Measurements from ENCODE around the gene ACSF3. TPM values are rescaled to one million over a fixed set of nuclear protein-coding genes. Genes with fewer than 3 reads are reported as not detected.
"Not testable (repeated sequence)": the region's sequence is repeated elsewhere in the genome, so short reads cannot be mapped to it uniquely, and the experiment has no call there.

ACSF3 gene
- total RNA-seq, 2 experiments from 2014 or later = 38.6 to 45.1 TPM

DNA sequence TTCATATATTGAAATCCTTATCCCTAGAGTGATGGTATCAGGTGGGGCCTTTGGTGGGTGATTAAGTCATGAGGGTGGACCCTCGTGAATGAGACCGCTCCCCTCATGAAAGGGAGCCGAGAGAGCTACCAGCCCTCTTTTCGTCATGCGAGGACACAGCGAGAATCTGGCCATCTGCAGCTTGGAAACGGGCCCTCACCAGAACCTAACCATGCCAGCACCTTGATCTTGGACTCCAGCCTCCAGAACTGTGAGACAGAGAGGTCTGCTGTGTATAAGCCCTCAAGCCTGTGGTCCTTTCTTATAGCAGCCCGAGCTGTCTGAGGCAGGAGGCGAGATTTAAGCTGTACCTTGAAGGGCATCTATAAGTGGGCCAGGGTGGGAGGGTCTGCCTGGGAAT is 23.7 kb upstream of the ACSF3 start:
- Mint-ChIP-seq H3K27me3 (ENCODE audit: low read depth) (no peaks in the 10 kb centered on the region), H3K4me3 (no peak overlapping the region), H3K4me1 (ENCODE audit: low read depth) (no peaks in the 10 kb centered on the region), H3K9me3 (ENCODE audit: insufficient read depth) (no peaks in the 10 kb centered on the region), H3K36me3 (ENCODE audit: low read depth) (no peaks in the 10 kb centered on the region), H3K27ac (no peak overlapping the region)
- ChIA-PET POLR2A (no interaction called here), CTCF (no interaction called here)
- ATAC-seq (no peak), DNase-seq (no peak)

DNA sequence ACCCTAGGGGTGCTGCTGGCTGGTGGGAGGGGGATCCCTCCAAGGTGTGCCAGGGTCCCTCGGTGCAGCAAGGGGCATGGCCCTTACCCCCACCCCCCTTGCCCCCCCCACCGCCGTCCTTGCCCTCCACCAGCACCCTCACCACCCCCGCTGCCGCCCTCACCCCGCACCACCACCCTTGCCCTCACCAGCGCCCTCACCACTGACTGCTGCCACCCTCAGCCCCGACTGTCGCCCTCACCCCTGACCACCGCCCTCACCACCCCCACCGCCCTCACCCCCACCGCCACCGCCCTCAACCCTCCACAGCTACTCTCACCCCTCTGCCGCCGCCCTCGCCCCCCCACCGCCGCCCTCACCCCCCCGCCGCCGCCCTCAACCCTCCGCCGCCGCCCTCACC is 23.1 kb upstream of the ACSF3 start:
- ChIA-PET POLR2A (no interaction called here), CTCF (no interaction called here)
- Mint-ChIP-seq H3K36me3 (ENCODE audit: low read depth) (no peaks in the 10 kb centered on the region), H3K9me3 (ENCODE audit: insufficient read depth) (no peaks in the 10 kb centered on the region), H3K4me3 (no peak overlapping the region), H3K4me1 (ENCODE audit: low read depth) (no peaks in the 10 kb centered on the region), H3K27ac (no peak overlapping the region), H3K27me3 (ENCODE audit: low read depth) (no peaks in the 10 kb centered on the region)
- no peak for ATAC-seq
- no peak for DNase-seq

DNA sequence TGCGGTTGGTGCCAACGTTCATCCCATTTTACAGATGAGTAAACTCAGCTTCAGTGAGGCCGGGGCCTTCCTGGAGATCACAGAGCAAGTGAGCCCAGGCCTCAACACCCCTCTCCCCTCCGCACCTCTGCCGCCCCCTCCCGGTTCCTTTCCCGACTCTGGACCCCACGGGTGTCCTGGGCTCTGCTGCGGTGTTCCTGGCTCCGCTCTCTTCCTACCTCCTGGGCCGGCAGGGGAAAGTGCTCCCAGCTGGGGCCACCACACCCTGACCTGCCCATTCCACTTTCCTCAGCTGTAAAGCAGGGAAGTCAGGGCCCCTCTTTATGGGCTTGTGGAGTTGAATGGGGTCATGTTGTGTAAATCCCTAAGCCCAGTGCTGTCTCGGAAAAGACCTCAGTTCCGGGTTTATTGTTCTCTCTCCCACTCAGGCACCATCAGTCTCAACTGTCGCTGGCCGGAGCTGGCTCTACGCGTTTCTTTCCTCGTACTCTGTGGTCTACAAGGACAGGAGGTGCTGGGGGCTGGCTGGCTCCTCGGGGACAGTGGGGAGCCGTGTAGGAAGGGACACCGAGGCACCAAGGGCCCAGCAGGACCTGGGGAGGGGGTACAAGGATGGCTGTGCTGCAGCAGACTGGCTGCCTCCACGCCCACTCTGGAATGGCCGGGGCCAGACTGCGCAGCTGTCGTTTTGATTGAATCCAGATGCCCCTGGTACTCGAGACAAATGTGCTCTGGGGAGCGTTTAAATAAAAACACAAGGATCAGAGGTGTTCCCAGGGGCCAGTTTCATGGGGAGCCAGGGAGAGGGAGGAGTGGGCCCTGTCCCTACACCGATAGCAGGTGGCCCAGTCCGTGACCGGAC is 21.7 kb upstream of the ACSF3 start:
- ATAC-seq (no peak), DNase-seq (no peak)
- no peak overlapping the region for H3K4me3 Mint-ChIP-seq
- H3K4me1 Mint-ChIP-seq (ENCODE audit: low read depth) = no peaks in the 10 kb centered on the region
- H3K36me3 Mint-ChIP-seq (ENCODE audit: low read depth) = peaks cover 3% of the 10 kb centered on the region
- ChIA-PET CTCF (no interaction called here), POLR2A (no interaction called here)
- H3K27ac Mint-ChIP-seq = no peak overlapping the region
- no peaks in the 10 kb centered on the region for H3K9me3 Mint-ChIP-seq (ENCODE audit: insufficient read depth)
- no peaks in the 10 kb centered on the region for H3K27me3 Mint-ChIP-seq (ENCODE audit: low read depth)

GRCh38 chr16:89072548-89073130 is 21.0 kb upstream of the ACSF3 start:
- Mint-ChIP-seq H3K27ac (no peak overlapping the region), H3K4me3 (no peak overlapping the region), H3K4me1 (ENCODE audit: low read depth) (no peaks in the 10 kb centered on the region), H3K27me3 (ENCODE audit: low read depth) (no peaks in the 10 kb centered on the region), H3K9me3 (ENCODE audit: insufficient read depth) (no peaks in the 10 kb centered on the region), H3K36me3 (ENCODE audit: low read depth) (peaks cover 3% of the 10 kb centered on the region)
- ATAC-seq (no peak), DNase-seq (no peak)
- CTCF ChIA-PET = no interaction called here
- POLR2A ChIA-PET = no interaction called here

DNA sequence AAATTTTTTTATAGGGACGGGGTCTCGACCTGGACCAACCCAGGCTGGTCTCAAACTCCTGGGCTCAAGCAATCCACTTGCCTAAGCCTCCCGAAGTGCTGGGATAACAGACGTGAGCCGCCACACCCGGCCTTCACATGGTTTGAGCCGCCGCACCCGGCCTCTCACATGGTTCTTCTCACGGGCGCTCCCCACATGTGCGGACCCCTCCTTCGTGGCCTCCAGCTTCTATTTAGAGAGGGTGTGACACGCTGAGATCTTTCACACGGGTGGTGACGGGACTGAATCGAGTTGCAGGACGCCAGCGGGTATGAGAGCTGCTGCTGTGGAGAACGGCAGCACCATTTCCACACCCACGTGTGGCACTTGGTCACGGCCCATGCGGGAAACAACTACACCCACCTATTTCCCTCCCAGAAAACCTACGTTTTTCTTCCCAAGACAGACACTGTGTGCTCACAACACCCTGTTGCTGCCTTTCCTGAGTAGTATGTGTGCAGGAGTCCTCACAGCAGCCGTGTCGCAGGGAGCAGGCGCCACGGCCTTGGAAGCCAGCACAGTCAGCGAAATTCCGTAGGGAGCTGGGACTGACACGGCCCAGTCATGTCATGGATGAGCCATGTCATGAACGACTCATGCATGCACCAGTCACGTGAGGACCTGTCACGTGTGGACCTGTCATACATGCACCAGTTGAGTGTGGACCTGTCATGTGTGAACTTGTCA is 20.1 kb upstream of the ACSF3 start:
- Mint-ChIP-seq H3K27ac (no peak overlapping the region), H3K27me3 (ENCODE audit: low read depth) (no peaks in the 10 kb centered on the region), H3K36me3 (ENCODE audit: low read depth) (peaks cover 3% of the 10 kb centered on the region), H3K4me3 (no peak overlapping the region), H3K9me3 (ENCODE audit: insufficient read depth) (no peaks in the 10 kb centered on the region), H3K4me1 (ENCODE audit: low read depth) (no peaks in the 10 kb centered on the region)
- POLR2A ChIA-PET = no interaction called here
- ATAC-seq (no peak), DNase-seq (no peak)
- CTCF ChIA-PET = no interaction called here

GRCh38 chr16:89074072-89074674 is 19.5 kb upstream of the ACSF3 start:
- H3K4me3 Mint-ChIP-seq; CTCF ChIA-PET; H3K27me3 Mint-ChIP-seq (ENCODE audit: low read depth); POLR2A ChIA-PET; H3K27ac Mint-ChIP-seq; H3K4me1 Mint-ChIP-seq (ENCODE audit: low read depth); H3K36me3 Mint-ChIP-seq (ENCODE audit: low read depth); H3K9me3 Mint-ChIP-seq (ENCODE audit: insufficient read depth); DNase-seq; ATAC-seq: not testable (repeated sequence)

GRCh38 chr16:89074803-89075688 is 18.6 kb upstream of the ACSF3 start:
- H3K27me3 Mint-ChIP-seq (ENCODE audit: low read depth) = no peaks in the 10 kb centered on the region

GRCh38 chr16:89076159-89076558 is 17.5 kb upstream of the ACSF3 start:
- Mint-ChIP-seq H3K9me3 (ENCODE audit: insufficient read depth) (no peaks in the 10 kb centered on the region), H3K27me3 (ENCODE audit: low read depth) (no peaks in the 10 kb centered on the region), H3K4me1 (ENCODE audit: low read depth) (no peaks in the 10 kb centered on the region), H3K4me3 (no peak overlapping the region), H3K36me3 (ENCODE audit: low read depth) (peaks cover 3% of the 10 kb centered on the region), H3K27ac (peak overlapping the region; percentile 18)
- ChIA-PET POLR2A (no interaction called here), CTCF (no interaction called here)
- no peak for ATAC-seq
- no peak for DNase-seq

More at GRCh38 chr16:89074803-89075688, 18.6 kb upstream of the ACSF3 start:
- Mint-ChIP-seq H3K9me3 (ENCODE audit: insufficient read depth) (no peaks in the 10 kb centered on the region), H3K4me3 (no peak overlapping the region), H3K36me3 (ENCODE audit: low read depth) (peaks cover 3% of the 10 kb centered on the region), H3K27ac (no peak overlapping the region), H3K4me1 (ENCODE audit: low read depth) (no peaks in the 10 kb centered on the region)
- ChIA-PET POLR2A (no interaction called here), CTCF (no interaction called here)
- DNase-seq (no peak), ATAC-seq (no peak)

- H3K27me3 Mint-ChIP-seq (ENCODE audit: low read depth) = no peaks in the 10 kb centered on the region
- ChIA-PET POLR2A (no interaction called here), CTCF (no interaction called here)
- ATAC-seq (no peak), DNase-seq (no peak)
- peaks cover 3% of the 10 kb centered on the region for H3K36me3 Mint-ChIP-seq (ENCODE audit: low read depth)
- H3K9me3 Mint-ChIP-seq (ENCODE audit: insufficient read depth) = no peaks in the 10 kb centered on the region
- no peak overlapping the region for H3K4me3 Mint-ChIP-seq
- H3K27ac Mint-ChIP-seq = no peak overlapping the region
- H3K4me1 Mint-ChIP-seq (ENCODE audit: low read depth) = no peaks in the 10 kb centered on the region
Observed at GRCh38 chr16:89077076-89077475, 16.6 kb upstream of the ACSF3 start.

GRCh38 chr16:89078172-89078571 is 15.5 kb upstream of the ACSF3 start:
- ChIA-PET CTCF (no interaction called here), POLR2A (no interaction called here)
- Mint-ChIP-seq H3K9me3 (ENCODE audit: insufficient read depth) (no peaks in the 10 kb centered on the region), H3K4me1 (ENCODE audit: low read depth) (no peaks in the 10 kb centered on the region), H3K36me3 (ENCODE audit: low read depth) (peaks cover 3% of the 10 kb centered on the region), H3K27ac (no peak overlapping the region), H3K4me3 (no peak overlapping the region), H3K27me3 (ENCODE audit: low read depth) (no peaks in the 10 kb centered on the region)
- DNase-seq = no peak
- ATAC-seq = no peak

DNA sequence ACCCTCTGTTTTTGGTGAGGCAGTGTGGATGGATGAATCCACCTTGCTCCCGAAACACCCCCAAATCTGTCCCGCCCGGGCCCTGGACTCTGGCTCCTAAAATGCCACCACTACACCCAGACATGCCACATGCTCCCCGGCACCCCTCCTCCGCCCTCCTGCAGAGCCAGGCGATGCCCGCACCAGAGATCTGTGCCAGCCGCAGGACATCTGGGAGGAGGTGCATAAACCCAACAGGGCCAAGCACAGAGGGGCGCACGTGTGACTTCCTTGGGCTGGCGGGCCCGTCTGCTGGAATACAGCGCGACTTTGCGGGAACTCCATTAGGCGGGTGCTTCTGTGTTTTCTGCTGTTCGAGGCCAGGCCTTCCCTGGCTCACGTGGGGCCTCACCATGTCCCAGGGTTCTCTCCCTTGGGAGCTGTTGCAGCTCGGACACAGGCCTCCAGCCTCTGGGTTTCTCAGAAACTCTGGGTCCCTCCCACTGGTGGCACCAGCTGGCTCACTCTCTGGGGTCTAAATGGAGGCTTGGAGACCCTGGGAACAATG is 14.1 kb upstream of the ACSF3 start:
- Mint-ChIP-seq H3K27ac (no peak overlapping the region), H3K9me3 (ENCODE audit: insufficient read depth) (no peaks in the 10 kb centered on the region), H3K36me3 (ENCODE audit: low read depth) (peaks cover 3% of the 10 kb centered on the region), H3K4me3 (no peak overlapping the region), H3K4me1 (ENCODE audit: low read depth) (no peaks in the 10 kb centered on the region), H3K27me3 (ENCODE audit: low read depth) (no peaks in the 10 kb centered on the region)
- DNase-seq (no peak), ATAC-seq (no peak)
- ChIA-PET POLR2A (no interaction called here), CTCF (no interaction called here)

Data from activated CD8-positive, alpha-beta T cell treated with anti-CD3 and anti-CD28 coated beads, Interleukin-2, amount 10 ng/mL, durations not matched to agents 7 days and 5 days (primary cell).